ENCODE results near the gene NEDD9. TPM values are rescaled to one million over a fixed set of nuclear protein-coding genes. Genes with fewer than 3 reads are reported as not detected.

Gene NEDD9
- total RNA-seq, 1 experiment from 2014 or later: 0.28 TPM

GRCh38 chr6:11190625-11191245 is 41.7 kb downstream of the NEDD9 start:
- Histone ChIP-seq H3K4me3 (ENCODE audit: low read depth in 2 of 2, low read length in 2 of 2) (no peak overlapping the region), H3K9me3 (ENCODE audit: control insufficient read depth, insufficient read depth, low read depth, low read length) (no peaks in the 10 kb centered on the region), H3K4me1 (ENCODE audit: control insufficient read depth, insufficient read depth, low read length) (no peaks in the 10 kb centered on the region), H3K27ac (ENCODE audit: low read length) (no peak overlapping the region), H3K27me3 (ENCODE audit: control insufficient read depth, insufficient read depth, low read length) (no peaks in the 10 kb centered on the region), H3K36me3 (ENCODE audit: control insufficient read depth, insufficient read depth, low read length) (no peaks in the 10 kb centered on the region)
- ATAC-seq (no peak), DNase-seq (ENCODE audit: low read depth, low spot score) (no peak)
- ChIA-PET POLR2A (no interaction called here), CTCF (no interaction called here)
- BruUV-seq (replicated peaks): no TSS peak
- intact Hi-C loops (cut with micrococcal nuclease; ENCODE audit: unreplicated experiment): no loop called here
- no peak for TF ChIP-seq REST (IDR thresholded peaks at IDR 0.05; ENCODE audit: insufficient read depth in 1 of 2, low read depth in 2 of 2, low read length in 1 of 2)
- TF ChIP-seq POLR2AphosphoS5 (IDR thresholded peaks at IDR 0.05; ENCODE audit: low read depth, low read length): no peak
- no peak for TF ChIP-seq SIN3A (IDR thresholded peaks at IDR 0.05; ENCODE audit: borderline replicate concordance, insufficient read depth, low read depth, low read length)
- no peak for TF ChIP-seq TCF7L2 (IDR thresholded peaks at IDR 0.05; ENCODE audit: low read depth, low read length)
- no peak for TF ChIP-seq CTCF (IDR thresholded peaks at IDR 0.05)
- in situ Hi-C loops (cut with HindIII; ENCODE audit: low pct_unique_long_range_greater_than_20kb, low sequenced_read_pairs): no loop called here

- Histone ChIP-seq H3K27ac (ENCODE audit: low read length) (no peak overlapping the region), H3K27me3 (ENCODE audit: control insufficient read depth, insufficient read depth, low read length) (no peaks in the 10 kb centered on the region), H3K4me3 (ENCODE audit: low read depth in 2 of 2, low read length in 2 of 2) (no peak overlapping the region), H3K36me3 (ENCODE audit: control insufficient read depth, insufficient read depth, low read length) (no peaks in the 10 kb centered on the region), H3K9me3 (ENCODE audit: control insufficient read depth, insufficient read depth, low read depth, low read length) (no peaks in the 10 kb centered on the region), H3K4me1 (ENCODE audit: control insufficient read depth, insufficient read depth, low read length) (no peaks in the 10 kb centered on the region)
- ChIA-PET POLR2A (no interaction called here), CTCF (no interaction called here)
- no peak for DNase-seq (ENCODE audit: low read depth, low spot score)
- no peak for ATAC-seq
- TF ChIP-seq SIN3A (IDR thresholded peaks at IDR 0.05; ENCODE audit: borderline replicate concordance, insufficient read depth, low read depth, low read length) (no peak), POLR2AphosphoS5 (IDR thresholded peaks at IDR 0.05; ENCODE audit: low read depth, low read length) (no peak), REST (IDR thresholded peaks at IDR 0.05; ENCODE audit: insufficient read depth in 1 of 2, low read depth in 2 of 2, low read length in 1 of 2) (no peak), TCF7L2 (IDR thresholded peaks at IDR 0.05; ENCODE audit: low read depth, low read length) (no peak), CTCF (IDR thresholded peaks at IDR 0.05) (no peak)
- intact Hi-C loops (cut with micrococcal nuclease; ENCODE audit: unreplicated experiment): no loop called here
- BruUV-seq (replicated peaks): no TSS peak
- in situ Hi-C loops (cut with HindIII; ENCODE audit: low pct_unique_long_range_greater_than_20kb, low sequenced_read_pairs): no loop called here
Measured at GRCh38 chr6:11189865-11190624, 42.4 kb downstream of the NEDD9 start.
